GM12892 (cell line): Measurements from ENCODE around the gene ZNF385D.

ENCODE experiments used
- POLR2A ChIP-seq: IDR thresholded peaks from 2 replicates; pipeline ENCODE4 v1.6.1; 2011; ENCODE audit warnings: low read depth, low read length, control low read depth
- POLR2AphosphoS5 ChIP-seq: IDR thresholded peaks from 2 replicates; pipeline ENCODE4 v1.6.1; 2011; ENCODE audit warnings: low read depth, low read length, control low read depth
- TAF1 ChIP-seq: IDR thresholded peaks from 2 replicates; pipeline ENCODE4 v1.6.1; 2011; ENCODE audit warnings: low read depth, mild to moderate bottlenecking, control low read depth, low read length, borderline replicate concordance

- TF ChIP-seq POLR2A: no peak
- TF ChIP-seq POLR2AphosphoS5: no peak
- no peak for TF ChIP-seq TAF1
These were observed 210.7 kb downstream of the ZNF385D start for GRCh38 chr3:21540265-21540664.
